Activated CD4-positive, alpha-beta memory T cell treated with anti-CD3 and anti-CD28 coated beads for 36 hours (primary cell): ENCODE results near the gene MRPL11. TPM values are rescaled to one million over a fixed set of nuclear protein-coding genes. Genes with fewer than 3 reads are reported as not detected.

ENCODE experiments used
- CTCF ChIA-PET: fragments of 350-600 bp; sonication (Branson Sonifier 250); formaldehyde crosslinking; loops from one replicate; lab custom pipeline; 2021; ENCODE audit warnings: antibody characterized with exemption, inconsistent platforms; lab: Charles Lee
- POLR2A ChIA-PET: fragments of 350-600 bp; sonication (Branson Sonifier 250); formaldehyde crosslinking; loops from one replicate; lab custom pipeline; 2021; ENCODE audit warnings: antibody characterized with exemption; lab: Charles Lee
- DNase-seq: peaks from one replicate; pipeline ENCODE4 v3.0.0-alpha.2; 2020
- H3K27ac Mint-ChIP-seq: one replicate; pipeline ENCODE4 v1.8.0; 2021; ENCODE audit warnings: mixed read lengths
- H3K27me3 Mint-ChIP-seq: one replicate; pipeline ENCODE4 v1.8.0; 2021; ENCODE audit warnings: mixed read lengths
- H3K36me3 Mint-ChIP-seq: one replicate; pipeline ENCODE4 v1.8.0; 2021; ENCODE audit warnings: mixed read lengths
- H3K4me1 Mint-ChIP-seq: one replicate; pipeline ENCODE4 v1.8.0; 2021; ENCODE audit warnings: low read depth, mixed read lengths
- H3K4me3 Mint-ChIP-seq: one replicate; pipeline ENCODE4 v1.8.0; 2021; ENCODE audit warnings: mild to moderate bottlenecking, mixed read lengths
- H3K9me3 Mint-ChIP-seq: one replicate; pipeline ENCODE4 v1.8.0; 2021; ENCODE audit warnings: mixed read lengths
- intact Hi-C: fragments of 100-400 bp; cut with micrococcal nuclease; formaldehyde crosslinking; loops from one replicate; pipeline ENCODE4 v1.15.1; 2023
- total RNA-seq, 2 experiments: library from RNA; stranded (reverse); gene quantifications; one replicate each; pipeline ENCODE4 v1.2.3, GENCODE V29; 2021

The MRPL11 gene
- total RNA-seq, 2 experiments from 2014 or later: 104 to 106 TPM

GRCh38 chr11:66428933-66429332 lies 9.7 kb downstream of the MRPL11 start:
- ChIA-PET POLR2A (no interaction called here), CTCF (interaction anchor here (0.8 to 7.3 kb wide), 8 partner anchors 10 to 51 kb away, joined by 3 to 104 read pairs (median 11); partner anchors contain the start of genes DPP3 and MRPL11)
- intact Hi-C loops: no loop called here
- Mint-ChIP-seq H3K36me3 (peaks cover 8% of the 10 kb centered on the region), H3K4me1 (no peaks in the 10 kb centered on the region), H3K4me3 (no peak overlapping the region), H3K27me3 (no peaks in the 10 kb centered on the region), H3K9me3 (no peaks in the 10 kb centered on the region), H3K27ac (no peak overlapping the region)
- no peak for DNase-seq

- Mint-ChIP-seq H3K27ac (no peak overlapping the region), H3K36me3 (peaks cover 4% of the 10 kb centered on the region), H3K27me3 (no peaks in the 10 kb centered on the region), H3K4me1 (no peaks in the 10 kb centered on the region), H3K4me3 (no peak overlapping the region), H3K9me3 (no peaks in the 10 kb centered on the region)
- ChIA-PET CTCF (no interaction called here), POLR2A (no interaction called here)
- intact Hi-C loops: no loop called here
- DNase-seq: no peak
These were observed 12.3 kb downstream of the MRPL11 start for GRCh38 chr11:66426314-66426713.

GRCh38 chr11:66421492-66422205 lies 17.0 kb downstream of the MRPL11 start:
- Mint-ChIP-seq H3K4me3 (no peak overlapping the region), H3K27me3 (peaks cover 26% of the 10 kb centered on the region), H3K9me3 (no peaks in the 10 kb centered on the region), H3K4me1 (peaks cover 27% of the 10 kb centered on the region), H3K27ac (no peak overlapping the region), H3K36me3 (no peaks in the 10 kb centered on the region)
- ChIA-PET POLR2A (interaction anchor here (0.9 to 1.4 kb wide), 4 partner anchors 17 to 421 kb away, joined by 3 to 7 read pairs (median 4); partner anchors contain the start of genes MRPL11, RBM14, RCE1 and YIF1A), CTCF (interaction anchor here (0.7 to 1.9 kb wide), 9 partner anchors 9 to 256 kb away, joined by 3 to 25 read pairs (median 4); partner anchors contain the start of genes BBS1, DPP3, MRPL11 and RBM4B)
- intact Hi-C loops: loop anchor here (1.0 to 5.0 kb wide), 3 partner anchors 9 to 256 kb away; partner anchors contain the start of genes RBM4B and YIF1A
- DNase-seq: peak; percentile 92

- POLR2A ChIA-PET: interaction anchor here (0.9 to 1.4 kb wide), 4 partner anchors 17 to 422 kb away, joined by 3 to 7 read pairs (median 4); partner anchors contain the start of genes MRPL11, RBM14, RCE1 and YIF1A
- CTCF ChIA-PET: interaction anchor here (0.7 to 1.9 kb wide), 10 partner anchors 10 to 257 kb away, joined by 3 to 25 read pairs (median 4); partner anchors contain the start of genes BBS1, DPP3, MRPL11 and RBM4B
- DNase-seq: no peak
- H3K27ac Mint-ChIP-seq: no peak within 1 kb of the TSS
- no peak within 1 kb of the TSS for H3K4me3 Mint-ChIP-seq
- peaks cover 33% of the 10 kb centered on the region for H3K27me3 Mint-ChIP-seq
- no peaks in the 10 kb centered on the region for H3K36me3 Mint-ChIP-seq
- intact Hi-C loops: loop anchor here (1.0 to 5.0 kb wide), 3 partner anchors 9 to 256 kb away; partner anchors contain the start of genes RBM4B and YIF1A
- peaks cover 29% of the 10 kb centered on the region for H3K4me1 Mint-ChIP-seq
- no peaks in the 10 kb centered on the region for H3K9me3 Mint-ChIP-seq
These were observed 17.8 kb downstream of the MRPL11 start, which contains the start of gene NPAS4 for GRCh38 chr11:66420671-66421476. TSS of gene NPAS4 (plus strand) at chr11:66421035. CDS start at chr11:66421180, 145 bp downstream.

GRCh38 chr11:66419825-66420224 lies 18.8 kb downstream of the MRPL11 start:
- POLR2A ChIA-PET: no interaction called here
- Mint-ChIP-seq H3K36me3 (no peaks in the 10 kb centered on the region), H3K27ac (no peak overlapping the region), H3K4me1 (peaks cover 29% of the 10 kb centered on the region), H3K4me3 (no peak overlapping the region), H3K9me3 (no peaks in the 10 kb centered on the region), H3K27me3 (peaks cover 43% of the 10 kb centered on the region)
- intact Hi-C loops: loop anchor here (5.0 kb wide), 1 partner anchor 257 kb away; the partner anchor contains the start of gene RBM4B
- DNase-seq: no peak
- CTCF ChIA-PET: interaction anchor here (1.3 to 1.4 kb wide), 2 partner anchors 11 to 19 kb away, joined by 4 to 5 read pairs; partner anchors contain the start of gene MRPL11

- H3K27ac Mint-ChIP-seq: no peak overlapping the region
- H3K4me1 Mint-ChIP-seq: peaks cover 29% of the 10 kb centered on the region
- ChIA-PET CTCF (interaction anchor here (1.1 to 2.8 kb wide), 3 partner anchors 10 to 48 kb away, joined by 4 to 27 read pairs (median 5); partner anchors contain the start of genes MRPL11 and PELI3), POLR2A (interaction anchor here (0.6 kb wide), 1 partner anchor 48 kb away, joined by 4 read pairs; no protein-coding TSS in a partner anchor)
- no peak overlapping the region for H3K4me3 Mint-ChIP-seq
- peaks cover 50% of the 10 kb centered on the region for H3K27me3 Mint-ChIP-seq
- H3K9me3 Mint-ChIP-seq: no peaks in the 10 kb centered on the region
- DNase-seq: no peak
- H3K36me3 Mint-ChIP-seq: no peaks in the 10 kb centered on the region
- intact Hi-C loops: loop anchor here (1.0 kb wide), 1 partner anchor 11 kb away; no protein-coding TSS in a partner anchor
These were observed 19.7 kb downstream of the MRPL11 start for GRCh38 chr11:66418986-66419308.

GRCh38 chr11:66418168-66418985 lies 20.3 kb downstream of the MRPL11 start:
- POLR2A ChIA-PET: interaction anchor here (0.6 to 1.0 kb wide), 2 partner anchors 48 to 61 kb away, joined by 3 to 4 read pairs; partner anchors contain the start of gene DPP3
- DNase-seq: peak; percentile 87

GRCh38 chr11:66417000-66417399 lies 21.6 kb downstream of the MRPL11 start:
- Mint-ChIP-seq H3K4me1 (peaks cover 29% of the 10 kb centered on the region), H3K27me3 (peaks cover 55% of the 10 kb centered on the region), H3K9me3 (no peaks in the 10 kb centered on the region), H3K4me3 (no peak overlapping the region), H3K36me3 (no peaks in the 10 kb centered on the region), H3K27ac (no peak overlapping the region)
- intact Hi-C loops: no loop called here
- DNase-seq: peak; percentile 70
- POLR2A ChIA-PET: no interaction called here
- CTCF ChIA-PET: interaction anchor here (0.6 to 2.8 kb wide), 10 partner anchors 9 to 261 kb away, joined by 3 to 27 read pairs (median 4); partner anchors contain the start of genes DPP3, MRPL11 and RBM4B

More at GRCh38 chr11:66418168-66418985, 20.3 kb downstream of the MRPL11 start:
- CTCF ChIA-PET: interaction anchor here (0.8 to 2.8 kb wide), 11 partner anchors 10 to 259 kb away, joined by 3 to 27 read pairs (median 5); partner anchors contain the start of genes DPP3, MRPL11, PELI3 and RBM4B
- Mint-ChIP-seq H3K4me3 (peak overlapping the region; percentile 42), H3K27ac (no peak overlapping the region), H3K9me3 (no peaks in the 10 kb centered on the region), H3K27me3 (peaks cover 50% of the 10 kb centered on the region), H3K4me1 (peaks cover 29% of the 10 kb centered on the region), H3K36me3 (no peaks in the 10 kb centered on the region)
- intact Hi-C loops: loop anchor here (1.0 kb wide), 1 partner anchor 10 kb away; no protein-coding TSS in a partner anchor

GRCh38 chr11:66415423-66415822 lies 23.2 kb downstream of the MRPL11 start:
- H3K9me3 Mint-ChIP-seq: no peaks in the 10 kb centered on the region
- POLR2A ChIA-PET: no interaction called here
- H3K4me3 Mint-ChIP-seq: no peak overlapping the region
- DNase-seq: no peak
- peaks cover 58% of the 10 kb centered on the region for H3K27me3 Mint-ChIP-seq
- intact Hi-C loops: no loop called here
- H3K4me1 Mint-ChIP-seq: peaks cover 29% of the 10 kb centered on the region
- H3K27ac Mint-ChIP-seq: no peak overlapping the region
- CTCF ChIA-PET: interaction anchor here (1.0 to 2.9 kb wide), 4 partner anchors 14 to 26 kb away, joined by 3 to 12 read pairs (median 4); partner anchors contain the start of gene MRPL11
- H3K36me3 Mint-ChIP-seq: no peaks in the 10 kb centered on the region

GRCh38 chr11:66414120-66414934 lies 24.3 kb downstream of the MRPL11 start:
- DNase-seq: no peak
- Mint-ChIP-seq H3K36me3 (no peaks in the 10 kb centered on the region), H3K27me3 (peaks cover 59% of the 10 kb centered on the region), H3K9me3 (no peaks in the 10 kb centered on the region), H3K4me1 (peaks cover 26% of the 10 kb centered on the region), H3K27ac (no peak overlapping the region), H3K4me3 (no peak overlapping the region)
- ChIA-PET CTCF (interaction anchor here (0.6 to 2.9 kb wide), 6 partner anchors 15 to 203 kb away, joined by 3 to 12 read pairs (median 3); partner anchors contain the start of gene MRPL11), POLR2A (no interaction called here)
- intact Hi-C loops: no loop called here
